ENCODE data around the gene LAMA3.

DNA sequence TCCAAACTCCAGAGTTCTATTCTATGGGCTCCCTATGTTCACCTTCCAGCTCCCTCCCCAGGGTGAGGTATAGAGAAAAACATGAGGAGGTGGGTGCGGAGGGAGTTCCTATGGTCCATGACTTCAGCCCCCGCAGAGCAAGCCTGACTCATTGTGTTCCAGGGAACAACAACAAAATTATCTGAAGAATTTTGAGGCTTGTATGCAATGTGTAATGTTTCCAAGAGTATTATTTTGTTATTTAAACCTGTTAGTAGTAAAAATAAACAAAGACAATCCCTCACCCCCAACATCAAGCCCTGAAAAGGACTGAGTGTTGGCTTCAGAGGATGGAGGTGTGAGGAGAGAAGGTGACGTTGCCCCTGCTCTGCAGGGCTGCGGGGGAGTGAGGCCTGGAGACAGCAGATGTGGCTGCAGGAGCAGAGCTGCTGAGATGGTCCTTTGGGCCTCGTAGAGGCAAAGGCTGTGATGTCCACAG lies 29.0 kb downstream of the LAMA3 start:
- TF ChIP-seq, protein P1, sequence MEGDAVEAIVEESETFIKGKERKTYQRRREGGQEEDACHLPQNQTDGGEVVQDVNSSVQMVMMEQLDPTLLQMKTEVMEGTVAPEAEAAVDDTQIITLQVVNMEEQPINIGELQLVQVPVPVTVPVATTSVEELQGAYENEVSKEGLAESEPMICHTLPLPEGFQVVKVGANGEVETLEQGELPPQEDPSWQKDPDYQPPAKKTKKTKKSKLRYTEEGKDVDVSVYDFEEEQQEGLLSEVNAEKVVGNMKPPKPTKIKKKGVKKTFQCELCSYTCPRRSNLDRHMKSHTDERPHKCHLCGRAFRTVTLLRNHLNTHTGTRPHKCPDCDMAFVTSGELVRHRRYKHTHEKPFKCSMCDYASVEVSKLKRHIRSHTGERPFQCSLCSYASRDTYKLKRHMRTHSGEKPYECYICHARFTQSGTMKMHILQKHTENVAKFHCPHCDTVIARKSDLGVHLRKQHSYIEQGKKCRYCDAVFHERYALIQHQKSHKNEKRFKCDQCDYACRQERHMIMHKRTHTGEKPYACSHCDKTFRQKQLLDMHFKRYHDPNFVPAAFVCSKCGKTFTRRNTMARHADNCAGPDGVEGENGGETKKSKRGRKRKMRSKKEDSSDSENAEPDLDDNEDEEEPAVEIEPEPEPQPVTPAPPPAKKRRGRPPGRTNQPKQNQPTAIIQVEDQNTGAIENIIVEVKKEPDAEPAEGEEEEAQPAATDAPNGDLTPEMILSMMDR (IDR thresholded peaks at IDR 0.05) = no peak
- TF ChIP-seq EZH2 (IDR thresholded peaks at IDR 0.05) = no peak

Data from neural progenitor cell (in vitro differentiated cells).